Raji (cell line): Measurements from ENCODE around the gene NKAIN2.

Source experiments
- POLR2A ChIP-seq: IDR thresholded peaks from 2 replicates; pipeline ENCODE4 v1.6.1; 2011; ENCODE audit warnings: low read depth, low read length, control low read depth; ENCODE audit not compliant: insufficient read depth

NKAIN2 gene

DNA sequence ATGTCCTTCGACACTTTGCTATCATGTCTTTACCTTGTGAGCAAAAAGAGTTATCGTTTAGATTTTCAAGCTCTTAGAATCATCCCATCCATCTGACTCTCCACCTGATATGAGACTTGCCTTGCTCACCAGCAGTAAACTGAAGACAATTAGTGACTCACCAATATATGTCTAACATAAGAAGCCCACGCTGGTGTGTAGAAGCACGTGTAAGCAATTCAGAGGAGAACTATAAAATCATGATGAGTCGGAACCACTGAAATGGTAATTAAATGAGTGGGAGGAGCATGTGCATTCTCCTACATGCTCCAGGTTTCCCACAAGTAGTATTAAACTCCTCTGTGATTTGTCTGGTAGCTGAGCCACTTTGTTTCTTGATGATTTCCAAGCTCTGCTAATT, 977.0 kb downstream of the NKAIN2 start:
- TF ChIP-seq POLR2A = no peak

DNA sequence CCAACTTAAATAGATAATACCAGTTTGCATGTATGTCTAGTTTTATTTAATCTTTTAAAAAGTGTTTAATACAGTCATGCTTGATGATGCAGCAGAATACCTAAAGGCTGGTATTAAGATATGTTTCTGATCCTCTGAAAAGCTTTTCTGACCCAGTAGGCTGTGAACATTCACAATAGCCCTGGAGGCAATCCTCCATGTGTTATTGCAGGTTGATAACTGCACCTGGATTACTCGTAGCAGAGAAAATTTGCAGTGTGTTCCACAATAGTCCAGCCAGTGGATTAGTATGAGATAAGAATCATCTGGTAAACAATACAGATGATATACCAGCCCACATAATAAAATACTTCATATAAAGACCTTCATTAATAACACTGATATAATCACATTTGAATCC, 979.7 kb downstream of the NKAIN2 start:
- no peak for TF ChIP-seq POLR2A

GRCh38 chr6:124791156-124791555, 987.5 kb downstream of the NKAIN2 start:
- no peak for TF ChIP-seq POLR2A

DNA sequence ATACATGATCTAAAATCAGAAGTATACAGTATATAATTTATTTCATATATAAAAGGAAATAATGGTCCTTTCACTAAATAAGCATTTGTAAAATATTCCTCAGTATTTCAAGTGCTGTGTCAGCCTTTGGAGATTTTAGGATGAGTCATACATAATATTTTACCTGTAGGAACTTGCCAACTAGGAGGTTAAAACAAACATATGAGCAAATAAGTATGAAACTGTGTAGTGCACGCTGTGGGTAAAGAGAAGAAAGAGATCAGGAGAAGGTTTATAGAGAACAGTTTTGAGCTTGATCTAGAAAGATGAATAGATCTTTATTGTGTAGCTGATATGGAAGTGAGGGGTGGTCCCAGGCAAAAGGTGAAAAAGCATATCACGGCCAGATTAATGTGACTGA, 988.7 kb downstream of the NKAIN2 start:
- TF ChIP-seq POLR2A = no peak

DNA sequence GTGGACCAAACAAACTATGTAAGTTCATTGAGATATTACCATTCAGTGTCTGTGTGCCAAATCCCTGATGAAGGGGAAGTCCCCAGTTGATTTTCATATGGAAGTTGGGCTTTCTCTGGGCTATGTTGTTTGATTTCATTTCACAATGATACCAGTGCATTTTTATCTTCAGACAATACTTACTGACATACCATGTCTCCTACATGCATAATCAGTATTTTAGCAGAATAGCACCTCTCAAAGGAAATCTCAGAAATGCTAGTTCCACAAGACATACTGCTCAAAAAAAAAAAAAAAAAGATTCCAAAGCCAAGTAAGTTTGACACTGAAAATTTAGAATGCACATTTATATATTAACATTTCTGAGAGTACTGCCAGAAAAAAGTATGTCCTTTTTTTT, 989.7 kb downstream of the NKAIN2 start:
- no peak for TF ChIP-seq POLR2A

DNA sequence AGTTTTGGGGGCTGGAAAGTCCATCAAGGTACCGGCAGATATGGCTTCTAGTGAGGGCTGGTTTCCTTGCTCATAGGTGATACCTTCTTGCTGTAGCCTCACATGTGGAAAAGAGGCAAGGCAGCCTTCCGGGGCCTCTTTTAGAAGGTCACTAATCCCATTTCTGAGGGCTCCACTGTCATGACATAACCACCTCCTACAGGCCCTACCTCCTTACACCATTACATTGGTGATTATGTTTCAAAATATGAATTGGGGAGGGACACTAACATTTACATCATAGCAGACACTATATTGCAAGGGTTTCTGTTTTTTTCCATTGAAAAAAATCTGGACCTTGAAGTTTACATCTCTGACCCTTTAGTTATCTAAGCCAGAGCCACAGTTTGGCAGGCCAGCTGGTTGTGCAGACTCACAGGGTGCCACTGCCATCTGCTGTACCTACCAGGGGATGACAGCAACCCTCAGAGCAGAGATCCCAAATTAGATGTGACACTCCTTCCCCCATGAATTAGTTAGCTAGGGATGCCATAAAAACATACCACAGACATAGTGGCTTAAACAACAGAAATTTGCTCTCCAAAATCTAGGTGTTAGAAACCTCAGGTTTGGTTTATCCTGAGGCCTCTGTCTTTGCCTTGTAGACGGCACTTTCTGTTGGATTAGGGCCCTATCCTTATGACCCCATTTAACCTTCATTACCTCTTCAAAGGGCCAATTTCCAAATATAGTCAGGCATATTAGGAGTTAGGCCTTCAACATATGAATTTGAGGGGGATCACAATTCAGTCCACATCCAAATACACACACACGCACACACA, 992.2 kb downstream of the NKAIN2 start:
- TF ChIP-seq POLR2A = no peak

DNA sequence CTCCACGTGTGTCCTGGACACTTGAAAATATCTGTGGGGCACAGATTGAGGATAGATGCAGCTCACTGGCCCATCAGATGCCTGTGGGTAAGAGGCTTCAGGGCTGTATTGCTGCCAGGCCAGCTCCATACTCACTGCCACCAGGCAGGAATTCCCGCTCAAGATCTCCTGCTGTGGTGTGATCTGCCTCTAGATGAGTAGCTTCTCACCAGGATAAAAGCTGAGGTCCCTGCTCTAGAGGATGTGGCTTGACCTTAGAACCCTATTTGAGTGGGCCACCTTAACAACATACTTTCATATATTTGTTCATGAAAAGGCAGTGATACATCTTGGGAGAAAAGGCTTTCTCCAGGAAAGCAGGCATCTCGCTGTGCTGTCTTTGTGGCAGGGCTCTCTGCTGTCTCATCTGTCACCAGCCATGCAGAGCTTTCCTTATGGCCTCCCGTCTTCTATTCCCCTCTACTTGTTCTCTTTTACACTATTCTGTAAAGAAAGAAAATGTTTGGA, 992.9 kb downstream of the NKAIN2 start:
- TF ChIP-seq POLR2A = no peak

- TF ChIP-seq POLR2A = no peak
Observed at GRCh38 chr6:124797224-124797623, 993.6 kb downstream of the NKAIN2 start.

- no peak for TF ChIP-seq POLR2A
Observed at GRCh38 chr6:124798942-124799496, 995.4 kb downstream of the NKAIN2 start.

GRCh38 chr6:124799638-124800037, 996.0 kb downstream of the NKAIN2 start:
- no peak for TF ChIP-seq POLR2A

DNA sequence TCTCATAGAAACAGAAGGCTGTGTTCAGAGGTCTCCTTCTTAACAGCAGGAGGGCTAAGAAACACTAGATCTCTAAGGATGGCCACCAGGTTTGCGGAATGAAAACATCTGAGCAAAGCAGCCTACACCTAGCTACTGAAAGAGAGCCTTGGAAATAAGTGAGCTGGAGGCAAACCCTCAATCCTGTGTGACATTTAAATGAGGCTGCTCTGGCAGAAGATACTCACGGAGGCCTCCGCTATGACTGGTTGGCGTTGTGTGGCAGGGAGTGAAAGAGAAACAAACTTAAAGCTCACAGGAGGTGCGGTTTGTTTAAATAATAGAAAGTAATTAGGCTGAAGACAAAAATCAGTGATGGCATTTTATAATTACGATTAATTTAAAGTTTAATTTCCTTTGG, 996.6 kb downstream of the NKAIN2 start:
- no peak for TF ChIP-seq POLR2A

DNA sequence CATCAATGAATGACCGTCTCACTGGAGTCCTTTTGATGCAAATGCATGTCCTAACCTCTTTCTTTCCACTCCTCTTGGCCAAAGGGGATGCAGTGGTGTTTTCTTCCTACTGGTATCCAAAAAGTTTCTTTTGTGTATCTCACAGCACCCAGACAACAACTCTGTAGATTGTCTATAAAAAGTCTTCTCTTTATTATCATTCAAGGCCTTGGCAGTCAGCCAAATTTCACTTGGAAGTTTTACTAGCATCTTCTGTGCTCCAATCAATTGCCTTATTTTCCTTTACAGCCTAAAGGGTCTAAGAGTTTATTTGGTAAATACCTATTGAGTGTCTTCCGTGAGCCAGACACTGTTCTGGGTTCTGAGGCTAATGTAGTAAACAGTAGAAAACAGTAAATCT, 1008.4 kb downstream of the NKAIN2 start:
- no peak for TF ChIP-seq POLR2A

DNA sequence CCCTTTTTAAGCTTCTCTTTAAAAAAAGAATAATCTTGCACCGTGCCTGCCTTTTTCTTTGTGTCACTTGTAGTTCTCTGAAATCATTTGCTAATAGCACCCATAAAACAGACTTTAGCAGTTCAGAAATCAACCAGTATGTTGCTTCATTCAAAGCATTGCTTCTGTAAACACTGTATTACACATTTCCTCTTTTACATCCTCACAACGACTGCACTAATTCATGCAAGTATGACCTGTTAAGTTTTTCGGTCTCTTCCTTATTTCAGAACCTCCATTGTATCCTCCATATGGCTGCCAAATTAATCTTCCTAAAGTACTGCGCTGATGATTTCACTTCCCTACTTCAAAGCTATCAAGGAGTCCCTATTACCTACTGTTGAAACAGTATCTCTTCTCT, 1015.7 kb downstream of the NKAIN2 start:
- TF ChIP-seq POLR2A = no peak

DNA sequence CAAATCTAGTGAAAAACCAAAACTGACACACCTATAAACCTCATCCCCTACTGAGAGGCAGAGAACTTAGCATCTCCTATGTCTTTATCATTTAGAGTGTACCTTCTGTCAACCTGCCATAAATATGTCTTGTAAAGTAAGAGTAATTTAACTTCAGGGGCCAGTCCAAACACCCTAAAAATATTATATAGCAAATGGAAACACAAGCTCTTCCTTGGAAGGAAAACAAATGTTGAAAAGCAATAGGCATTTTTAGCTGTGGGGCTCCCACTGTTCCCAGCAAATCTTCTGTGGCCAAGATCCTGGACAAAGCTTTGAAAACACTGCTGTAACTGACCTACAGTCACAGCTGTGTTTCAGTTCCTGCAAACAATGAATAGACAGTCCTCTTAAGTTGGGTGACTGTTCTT, 1018.5 kb downstream of the NKAIN2 start:
- no peak for TF ChIP-seq POLR2A

- TF ChIP-seq POLR2A = no peak
Observed at GRCh38 chr6:124822721-124823120, 1019.1 kb downstream of the NKAIN2 start.

- TF ChIP-seq POLR2A = no peak
Observed at GRCh38 chr6:124823240-124824111, 1019.8 kb downstream of the NKAIN2 start.

DNA sequence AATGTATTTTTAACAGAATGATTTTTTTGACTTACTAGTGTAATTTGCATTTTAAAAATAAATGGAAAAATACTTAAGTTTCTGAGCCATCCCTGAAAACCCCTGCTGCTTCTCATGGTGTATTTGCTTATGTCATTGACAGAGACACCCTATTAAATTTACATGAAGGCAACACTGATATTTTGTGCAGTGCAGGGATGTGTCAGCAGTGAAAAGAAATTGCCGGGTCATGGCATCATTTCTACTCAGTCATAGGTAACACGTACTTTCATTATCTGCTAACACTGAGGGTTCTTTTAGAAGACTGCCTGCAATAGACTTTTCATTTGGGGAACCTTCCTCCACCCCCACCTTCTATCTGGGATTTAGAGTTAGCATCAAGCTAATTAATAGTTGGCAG, 1021.9 kb downstream of the NKAIN2 start:
- no peak for TF ChIP-seq POLR2A
